Stimulated activated CD4-positive, alpha-beta T cell treated with anti-CD3 and anti-CD28 coated beads, Interleukin-1b, Interleukin-23, amount 100 ng/mL, for 4 hours (primary cell): ENCODE results near the gene MCEMP1.
A peak's percentile ranks its signal among the peaks of the same experiment; 100 is the strongest.

Experiments
- DNase-seq, 2 donors: peaks; one replicate each; pipeline ENCODE4 v3.0.0-alpha.2; 2020; ENCODE audit warnings: low read depth in 2 of 2

MCEMP1 gene, protein sequence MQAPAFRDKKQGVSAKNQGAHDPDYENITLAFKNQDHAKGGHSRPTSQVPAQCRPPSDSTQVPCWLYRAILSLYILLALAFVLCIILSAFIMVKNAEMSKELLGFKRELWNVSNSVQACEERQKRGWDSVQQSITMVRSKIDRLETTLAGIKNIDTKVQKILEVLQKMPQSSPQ

DNA sequence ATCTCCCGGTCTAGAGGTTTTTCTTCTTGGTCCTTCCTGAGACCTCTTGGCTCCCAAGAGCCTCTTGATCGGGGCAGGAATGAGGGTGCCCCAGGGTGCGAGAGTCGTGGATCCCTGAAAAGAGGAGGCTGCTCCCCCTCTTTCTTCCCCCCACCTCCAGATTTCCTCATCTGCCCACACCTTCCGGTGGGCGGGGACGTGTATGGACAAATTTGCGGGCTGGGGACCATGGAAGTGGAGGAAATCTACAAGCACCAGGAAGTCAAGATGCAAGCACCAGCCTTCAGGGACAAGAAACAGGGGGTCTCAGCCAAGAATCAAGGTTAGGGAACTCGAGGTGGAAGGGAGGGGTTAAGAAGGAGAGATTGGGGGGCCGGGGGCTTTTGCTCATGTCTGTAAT is at the start of gene MCEMP1:
Gene MCEMP1 (plus strand): TSS at position 237 of the 400 bp plus-strand sequence. CDS start 31 bp downstream, at position 268.
- no peak for DNase-seq

DNA sequence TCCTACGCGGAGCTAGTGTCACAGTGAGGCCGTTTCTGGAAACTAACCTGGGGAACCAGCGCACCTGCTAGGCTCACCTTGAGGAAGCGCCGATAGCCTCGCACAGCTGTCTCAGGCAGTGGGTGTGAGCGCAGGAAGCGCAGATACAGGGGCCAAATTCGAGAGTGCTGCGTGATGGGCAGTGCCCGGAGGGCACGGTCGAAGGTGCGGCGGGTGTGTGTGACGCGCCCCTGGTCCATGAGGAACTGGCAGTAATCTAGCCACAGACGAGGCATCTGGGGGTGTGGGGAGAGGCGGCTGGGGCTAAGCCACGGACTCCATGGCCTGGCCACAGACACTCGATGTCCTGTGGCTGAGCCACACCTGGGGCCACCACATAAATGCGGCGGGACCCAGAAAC is 49.7 kb upstream of the MCEMP1 start:
- no peak for DNase-seq

DNA sequence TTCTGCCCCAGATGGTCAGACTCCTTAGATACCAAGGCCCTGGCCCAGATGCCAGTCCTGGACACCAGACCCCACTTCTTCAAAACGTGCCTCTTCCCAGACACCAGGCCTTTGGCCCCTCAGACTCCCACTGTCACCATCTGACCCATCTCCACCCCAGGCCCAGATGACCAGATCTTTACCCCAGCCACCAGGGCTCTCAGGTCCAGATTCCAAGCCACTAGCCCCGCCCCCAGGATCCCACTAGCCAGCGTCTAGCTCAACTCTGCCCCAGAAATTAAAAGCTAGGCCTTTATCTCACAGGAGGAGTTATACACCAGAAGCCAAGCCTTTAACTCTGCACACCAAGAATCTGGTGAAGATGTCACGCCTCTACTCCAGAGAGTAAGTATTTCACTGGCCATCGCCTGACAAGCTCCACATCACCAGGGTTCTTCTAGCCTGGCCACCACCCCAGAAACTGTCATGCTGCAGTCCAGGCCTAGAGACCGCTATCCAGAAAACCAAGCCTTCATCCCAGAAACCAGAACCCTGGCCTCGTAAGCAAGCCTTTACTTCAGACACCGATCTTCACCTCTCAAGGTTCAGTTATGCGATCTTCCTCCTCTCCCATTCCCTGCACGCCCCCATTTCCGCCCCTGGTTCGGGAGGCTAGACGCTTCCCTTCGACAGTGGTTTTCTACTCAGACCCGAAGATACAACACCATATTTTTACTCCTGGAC is 48.1 kb upstream of the MCEMP1 start:
- DNase-seq = no peak

DNA sequence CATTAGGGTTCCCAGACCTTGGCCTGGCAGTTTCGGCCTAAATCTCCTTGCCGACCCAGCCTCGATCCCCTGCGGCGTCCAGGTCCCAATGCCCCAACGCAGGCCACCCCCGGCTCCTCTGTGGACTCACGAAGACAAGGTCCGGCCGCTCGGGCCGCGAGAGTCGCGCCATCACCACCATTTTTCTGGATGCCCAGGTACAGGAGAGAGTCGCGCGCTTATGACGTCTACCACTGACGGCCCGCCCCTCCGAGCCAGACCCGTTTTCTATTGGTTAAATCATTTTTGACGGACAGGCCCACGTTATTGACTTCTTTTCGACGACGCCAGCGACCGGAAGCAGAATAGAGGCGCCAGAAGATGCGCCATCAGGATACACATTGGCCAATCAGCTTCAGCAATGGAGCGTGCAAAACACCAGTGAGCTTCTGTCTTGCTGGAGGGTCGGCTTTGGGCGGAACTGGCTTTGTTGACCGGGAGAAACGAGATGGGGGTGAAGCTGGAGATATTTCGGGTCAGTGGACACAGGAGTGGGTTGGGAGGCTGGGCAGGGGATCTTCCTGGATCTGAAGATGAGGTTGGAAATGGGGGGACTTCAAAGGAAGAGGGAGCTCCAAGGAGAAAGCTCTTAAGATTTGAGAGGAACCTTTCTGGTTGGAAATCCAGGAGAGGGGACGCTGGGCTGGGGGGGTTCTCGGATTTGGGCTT is 47.4 kb upstream of the MCEMP1 start, which contains the start of the genes PET100 and XAB2:
Gene PET100 (plus strand): TSS at position 447 of the 708 bp plus-strand sequence. CDS start 41 bp downstream, at position 488.
Gene XAB2 (minus strand): TSS at position 199 of the 708 bp plus-strand sequence. CDS start 18 bp downstream, at position 181.
- DNase-seq = peak; percentile 82 to 92

DNA sequence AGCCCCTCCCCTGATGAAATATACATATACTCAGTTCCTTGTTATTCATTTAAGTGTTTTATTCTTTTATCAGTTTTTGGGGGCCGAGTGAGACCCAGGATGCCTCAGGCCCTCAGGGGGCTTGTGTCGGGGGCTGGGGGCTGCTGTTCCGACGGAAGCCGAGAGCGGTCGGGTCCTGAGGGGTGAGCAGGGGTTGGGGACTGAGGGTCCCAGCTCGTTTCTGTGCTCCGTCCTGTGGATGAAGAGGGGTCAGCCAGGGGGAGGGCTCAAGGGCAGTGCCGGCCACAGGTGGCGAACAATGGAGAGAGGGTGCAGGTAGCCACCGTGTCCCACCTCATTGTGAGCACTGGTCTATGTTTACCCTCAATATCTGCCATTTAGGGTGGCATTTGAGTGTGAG is 45.3 kb upstream of the MCEMP1 start:
- DNase-seq = no peak

DNA sequence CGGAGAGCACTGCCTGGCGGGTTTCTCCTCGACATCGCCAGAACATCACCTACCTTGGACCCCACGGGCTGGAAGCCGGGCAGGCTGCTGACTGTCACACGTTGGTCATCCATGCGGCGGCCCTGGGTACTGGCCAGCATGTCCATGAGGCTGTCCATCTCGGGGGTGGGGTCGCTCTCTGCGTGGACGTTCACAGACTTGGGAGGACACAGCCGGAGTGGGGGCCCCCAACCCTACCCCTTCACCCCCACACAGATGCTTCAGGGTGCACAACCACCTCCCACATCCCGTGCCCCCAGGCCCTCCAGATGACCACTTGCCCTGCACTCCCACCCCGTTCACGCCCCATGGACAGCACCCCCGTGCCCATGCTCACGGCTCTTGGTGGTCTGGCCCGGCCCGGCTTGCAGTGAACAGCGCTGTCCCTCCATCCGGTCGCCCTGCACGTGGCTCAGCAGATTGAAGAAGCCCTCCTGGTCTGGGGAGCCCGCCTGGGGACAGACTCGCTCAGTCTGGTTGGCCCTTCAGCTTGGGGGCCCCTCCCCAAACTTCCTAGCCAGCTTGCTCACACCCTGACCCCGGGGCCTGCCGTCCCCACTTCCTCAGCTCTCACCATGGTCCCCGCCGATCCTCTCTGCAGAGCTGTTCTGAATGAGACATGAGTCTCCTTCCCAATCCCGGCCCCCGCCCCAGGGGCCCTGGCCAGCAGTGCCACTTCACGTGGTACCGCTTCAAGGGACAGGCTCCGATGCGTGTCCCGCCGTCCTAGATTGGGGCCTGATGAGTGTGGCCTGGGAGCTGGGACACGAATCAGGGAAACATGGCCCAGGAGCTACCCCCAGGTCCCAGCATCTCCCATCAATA is 44.3 kb upstream of the MCEMP1 start:
- no peak for DNase-seq

DNA sequence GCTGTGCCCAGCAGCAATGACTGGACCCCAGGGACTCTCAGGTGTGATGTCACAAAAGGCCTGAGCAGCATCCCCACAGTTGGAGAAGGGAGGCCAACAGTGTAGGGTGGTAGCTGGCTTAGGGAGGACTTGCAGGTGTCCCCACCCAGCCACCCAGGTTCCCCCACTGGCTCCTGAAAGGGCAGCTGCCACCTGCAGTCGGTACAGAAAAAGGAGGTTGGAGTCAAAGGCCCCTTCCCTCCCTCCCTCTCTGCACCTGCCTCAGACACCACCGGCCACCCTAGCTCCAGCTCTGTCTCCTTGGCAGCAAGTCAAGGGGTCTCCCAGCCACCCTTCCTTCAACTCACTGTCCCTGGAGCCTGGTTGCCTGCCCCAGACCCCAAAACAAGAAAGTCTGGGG is 43.2 kb upstream of the MCEMP1 start, which contains the start of gene PCP2:
Gene PCP2 (minus strand): TSS at position 22 of the 400 bp plus-strand sequence. CDS start 262 bp downstream, outside the sequence.
- no peak for DNase-seq

DNA sequence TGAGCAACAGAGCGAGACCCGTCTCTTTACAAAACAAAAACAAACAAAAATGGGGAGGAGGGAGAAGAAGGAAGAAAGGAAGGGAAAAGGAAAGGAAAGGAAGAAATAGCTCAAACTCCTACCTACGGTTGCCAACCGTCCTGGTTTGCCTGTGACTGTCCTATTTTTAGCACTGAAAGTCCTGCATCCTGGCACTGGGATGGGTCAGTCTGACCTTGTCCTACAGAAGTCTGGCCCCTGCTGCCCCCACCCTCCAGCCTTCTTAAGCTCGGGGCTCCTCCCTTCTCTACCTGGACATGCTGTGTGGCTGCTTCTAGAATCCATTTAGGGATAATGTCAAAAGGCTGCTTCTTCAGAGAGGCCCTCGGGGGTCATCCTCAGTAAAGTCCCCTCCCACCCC is 41.2 kb upstream of the MCEMP1 start:
- DNase-seq = no peak

DNA sequence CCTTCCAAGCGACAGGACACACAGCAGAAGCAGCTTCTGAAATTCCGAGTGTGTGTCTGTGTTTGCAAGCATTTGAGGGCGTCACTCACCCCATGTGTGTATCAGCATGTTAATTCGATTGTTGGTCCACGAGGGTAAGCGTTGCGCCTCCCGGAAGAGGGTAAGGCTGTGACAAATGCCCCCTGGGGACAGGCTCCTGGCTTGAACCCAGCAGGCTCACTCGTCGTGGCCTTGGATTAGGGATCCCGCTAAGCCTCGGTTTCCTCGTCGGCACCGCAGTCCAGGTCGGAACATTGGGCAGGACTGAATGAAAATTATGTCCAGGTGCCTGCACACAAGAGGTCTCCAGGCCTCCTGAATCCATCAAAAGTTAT is 40.6 kb upstream of the MCEMP1 start:
- no peak for DNase-seq

DNA sequence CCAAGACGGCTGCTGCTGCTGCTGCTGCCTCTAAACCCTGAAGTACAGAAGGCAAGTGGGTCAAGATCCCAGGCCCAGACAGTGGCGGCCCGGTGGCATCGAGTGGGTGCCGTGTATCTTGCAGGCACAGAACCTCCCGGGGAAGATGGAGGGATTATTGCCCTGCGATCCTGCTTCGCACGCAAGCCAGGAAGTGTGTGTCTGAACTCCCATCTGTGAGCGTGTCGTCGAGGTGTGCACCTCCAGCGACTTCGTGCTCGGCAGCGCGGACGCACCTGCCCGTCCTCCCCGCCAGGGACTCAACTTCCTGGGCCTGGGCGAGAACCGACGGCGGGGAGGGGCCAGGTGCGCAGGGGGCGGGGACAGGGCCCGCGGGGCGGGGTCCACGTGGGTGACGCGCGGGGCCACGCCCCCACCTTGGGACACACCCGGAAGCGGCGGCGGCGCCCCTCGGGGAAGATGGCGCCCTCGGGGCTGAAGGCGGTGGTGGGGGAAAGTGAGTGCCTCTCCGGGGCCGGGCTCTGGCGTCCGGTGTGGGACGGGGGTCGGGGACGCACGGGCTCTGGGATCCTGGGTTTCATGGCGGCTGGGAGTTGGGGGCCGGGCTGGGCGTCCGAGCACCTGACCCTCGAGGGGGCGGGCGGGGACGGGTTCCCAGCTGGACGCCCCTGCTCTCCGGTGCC is 40.1 kb upstream of the MCEMP1 start, which contains the start of gene STXBP2:
Gene STXBP2 (plus strand): TSS at position 420 of the 683 bp plus-strand sequence. CDS start 40 bp downstream, at position 460.
- peak; percentile 94 for DNase-seq

DNA sequence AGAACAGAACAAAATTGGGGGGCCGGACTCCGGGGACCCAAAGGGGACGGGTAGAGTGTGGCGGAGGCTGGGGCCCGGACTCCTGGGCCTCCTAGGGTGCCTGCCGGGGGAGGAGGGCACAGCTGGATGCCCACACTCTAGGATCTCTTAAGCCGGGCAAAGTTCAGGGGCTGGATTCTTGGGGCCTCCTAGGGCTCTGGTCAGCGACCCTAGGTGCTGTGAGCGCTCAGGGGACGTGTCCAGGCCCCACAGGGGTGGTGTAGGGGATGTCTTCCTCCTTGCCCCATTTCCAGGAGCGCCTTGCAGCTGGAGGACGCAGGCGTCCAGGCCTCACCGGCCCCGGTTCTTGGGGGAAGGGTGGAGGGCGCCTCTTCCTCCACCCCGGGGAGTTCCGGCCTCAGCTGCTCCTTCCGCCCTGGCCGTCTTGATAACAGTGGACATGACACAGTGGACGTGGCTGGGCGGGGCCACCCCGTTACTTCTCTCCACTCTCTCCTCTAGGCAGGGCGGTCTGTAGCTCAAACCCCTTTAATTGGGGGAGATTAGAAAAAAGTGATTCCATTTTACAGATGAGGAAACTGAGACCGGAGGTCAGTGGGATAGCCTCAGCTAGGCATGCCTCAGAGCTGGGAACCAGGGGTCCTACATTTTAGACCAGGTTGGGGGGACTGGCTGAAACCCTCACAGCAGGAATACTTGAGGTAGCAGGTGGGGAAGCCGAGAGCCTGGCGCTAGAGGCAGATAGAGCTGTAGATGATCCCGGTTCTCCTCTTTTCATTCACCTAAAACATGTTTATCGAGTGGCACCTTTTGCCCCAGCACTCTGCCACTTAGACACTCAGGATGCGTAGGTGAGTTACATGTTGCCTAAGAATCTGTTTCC is 39.3 kb upstream of the MCEMP1 start:
- DNase-seq = no peak

DNA sequence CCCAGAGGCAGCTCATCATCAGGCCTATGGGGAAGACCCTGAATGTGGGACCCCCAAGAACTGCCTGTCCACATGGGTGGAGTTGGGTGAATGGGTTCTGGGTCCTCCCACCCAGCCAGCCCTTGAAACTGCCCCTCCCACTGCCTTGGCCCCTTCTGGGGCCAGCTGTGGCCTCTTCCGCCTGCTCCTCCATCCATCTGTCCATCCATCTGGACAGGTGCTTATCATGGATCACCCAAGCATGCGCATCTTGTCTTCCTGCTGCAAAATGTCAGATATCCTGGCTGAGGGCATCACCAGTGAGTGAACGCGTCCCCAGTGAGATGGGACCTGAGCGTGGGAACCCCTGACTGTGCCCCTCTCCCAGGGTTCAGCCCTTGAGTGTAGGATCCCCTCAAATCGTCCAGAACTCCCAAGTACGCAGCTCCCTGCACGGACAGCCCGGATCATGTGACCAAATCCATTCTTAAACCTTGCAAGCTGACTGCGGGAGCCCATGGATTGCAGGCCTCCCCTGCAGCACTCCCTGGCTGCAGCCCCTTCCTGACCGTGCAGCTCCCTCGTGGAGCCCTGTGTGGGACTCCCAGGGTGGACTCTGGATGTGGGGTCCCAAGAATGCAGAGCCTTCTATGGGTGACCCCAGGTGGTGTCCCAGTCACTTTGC is 38.0 kb upstream of the MCEMP1 start:
- DNase-seq = no peak

DNA sequence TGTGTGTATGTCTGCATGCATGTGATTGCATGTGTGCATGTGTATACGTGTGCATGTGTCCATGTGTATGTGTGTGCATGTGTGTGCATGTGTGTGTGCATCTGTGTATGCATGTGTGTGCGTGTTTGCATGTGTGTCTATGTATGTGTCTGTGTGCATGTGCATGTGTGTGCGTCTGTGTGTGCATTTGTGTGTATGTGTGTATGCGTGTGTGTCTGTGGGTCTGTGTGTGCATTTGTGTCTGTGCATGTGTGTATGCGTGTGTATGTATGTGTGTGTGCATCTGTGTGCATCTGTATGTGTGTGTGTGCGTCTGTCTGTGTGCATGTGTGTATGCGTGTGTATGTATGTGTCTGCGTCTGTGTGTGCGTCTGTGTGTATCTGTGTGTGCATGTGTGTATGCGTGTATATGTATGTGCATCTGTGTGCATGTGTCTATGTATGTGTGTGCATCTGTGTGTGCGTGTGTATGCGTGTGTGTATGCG is 37.0 kb upstream of the MCEMP1 start:
- DNase-seq = no peak

DNA sequence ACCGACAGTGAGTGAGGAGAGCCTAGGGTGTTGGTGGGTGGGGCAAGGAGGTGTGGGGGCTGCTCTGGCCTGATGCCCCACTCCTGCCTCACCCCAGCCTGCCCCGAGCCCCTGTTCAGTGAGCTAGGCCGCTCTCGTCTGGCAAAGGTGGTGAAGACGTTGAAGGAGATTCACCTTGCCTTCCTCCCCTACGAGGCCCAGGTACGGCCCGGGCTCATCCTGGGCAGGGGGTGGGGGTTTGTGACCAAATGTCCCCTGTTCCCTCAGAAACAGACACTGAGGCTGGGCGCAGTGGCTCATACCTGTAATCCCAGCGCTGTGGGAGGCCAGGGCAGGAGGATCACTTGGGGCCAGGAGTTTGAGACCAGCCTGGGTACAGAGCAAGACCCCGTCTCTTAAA is 36.1 kb upstream of the MCEMP1 start:
- no peak for DNase-seq

DNA sequence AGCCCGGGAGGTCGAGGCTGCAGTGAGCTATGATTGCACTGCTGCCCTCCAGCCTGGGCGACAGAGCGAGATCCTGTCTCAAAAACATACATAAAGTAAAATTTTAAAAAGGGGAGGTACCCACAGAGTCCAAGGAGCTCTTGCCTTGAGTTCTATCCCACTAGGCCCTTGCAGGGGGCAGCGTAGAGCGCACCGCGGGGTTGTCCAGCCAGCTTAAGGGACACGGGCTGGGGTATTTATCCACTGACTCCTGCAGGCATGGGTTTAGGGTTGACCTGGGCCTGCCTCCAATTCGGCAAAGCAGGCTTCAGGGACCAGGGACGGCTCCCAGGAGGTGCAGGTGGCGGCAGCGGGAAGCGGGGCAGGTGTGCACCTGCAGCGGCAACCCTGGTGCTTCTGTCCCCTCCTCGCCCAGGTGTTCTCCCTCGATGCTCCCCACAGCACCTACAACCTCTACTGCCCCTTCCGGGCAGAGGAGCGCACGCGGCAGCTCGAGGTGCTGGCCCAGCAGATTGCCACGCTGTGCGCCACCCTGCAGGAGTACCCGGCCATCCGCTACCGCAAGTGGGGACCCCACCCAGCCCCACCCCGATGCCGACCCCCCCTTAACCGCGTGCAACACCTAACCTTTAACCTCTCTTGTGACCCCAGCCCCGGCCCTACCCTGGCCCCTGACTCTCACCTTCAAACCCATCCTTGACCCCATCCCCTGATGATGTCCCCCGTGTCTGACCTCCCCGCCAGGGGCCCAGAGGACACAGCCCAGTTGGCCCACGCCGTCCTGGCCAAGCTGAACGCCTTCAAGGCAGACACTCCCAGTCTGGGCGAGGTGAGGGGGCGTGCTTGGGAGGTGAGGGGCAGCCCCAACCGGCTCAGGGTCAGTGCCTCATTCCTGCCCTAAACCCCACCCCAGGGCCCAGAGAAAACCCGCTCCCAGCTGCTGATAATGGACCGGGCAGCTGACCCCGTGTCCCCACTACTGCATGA is 35.3 kb upstream of the MCEMP1 start:
- DNase-seq = no peak

DNA sequence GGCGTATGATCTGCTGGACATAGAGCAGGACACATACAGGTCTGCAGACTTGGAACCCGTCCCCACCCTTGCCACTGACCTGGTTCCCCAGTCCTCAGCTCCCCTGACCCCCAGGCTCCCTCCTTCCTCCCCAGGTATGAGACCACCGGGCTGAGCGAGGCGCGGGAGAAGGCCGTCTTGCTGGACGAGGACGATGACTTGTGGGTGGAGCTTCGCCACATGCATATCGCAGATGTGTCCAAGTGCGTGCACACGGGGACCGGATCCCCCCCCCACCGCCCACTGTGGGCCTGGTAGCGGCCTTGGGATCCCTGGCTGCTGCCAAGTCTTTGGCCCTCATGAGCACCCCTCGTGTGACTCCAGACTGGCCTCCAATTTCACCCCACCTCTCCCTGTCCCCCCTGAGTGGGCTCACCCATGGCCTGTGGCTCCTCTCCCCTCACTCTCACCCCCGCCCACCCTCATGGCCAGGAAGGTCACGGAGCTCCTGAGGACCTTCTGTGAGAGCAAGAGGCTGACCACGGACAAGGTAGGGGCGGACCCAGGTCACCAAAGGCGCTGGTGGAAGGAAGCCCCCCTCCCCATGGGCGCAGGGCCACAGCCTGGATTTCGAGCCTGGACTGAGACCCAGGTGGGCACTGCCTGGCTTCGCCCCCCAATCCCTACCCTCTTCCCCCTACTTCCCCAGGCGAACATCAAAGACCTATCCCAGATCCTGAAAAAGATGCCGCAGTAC is 34.4 kb upstream of the MCEMP1 start:
- no peak for DNase-seq

DNA sequence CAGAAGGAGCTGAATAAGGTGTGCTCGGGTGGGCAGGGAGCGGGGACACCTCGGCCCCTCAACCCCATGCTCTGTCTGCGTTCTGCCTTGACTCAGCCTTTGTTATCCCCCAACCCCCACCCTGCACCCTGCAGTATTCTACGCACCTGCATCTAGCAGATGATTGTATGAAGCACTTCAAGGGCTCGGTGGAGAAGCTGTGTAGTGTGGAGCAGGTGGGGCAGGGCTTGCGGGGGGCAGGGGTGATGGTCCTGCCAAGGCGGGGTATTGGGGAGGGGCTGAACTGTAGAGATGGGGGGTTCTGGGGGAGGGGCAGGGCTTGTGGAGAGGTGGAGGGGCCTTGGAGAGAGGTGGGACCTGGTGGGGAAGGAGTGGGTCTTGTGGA is 33.9 kb upstream of the MCEMP1 start:
- DNase-seq = no peak
